ENCODE results near the gene MAT2B. TPM values are rescaled to one million over a fixed set of nuclear protein-coding genes. Genes with fewer than 3 reads are reported as not detected.

MAT2B gene
- polyA plus RNA-seq, 1 of the 3 experiments (the other 2 are of a cell fraction): 30.1 TPM

GRCh38 chr5:163498886-163499285 lies 6.5 kb upstream of the MAT2B start:
- TF ChIP-seq TCF12 (IDR thresholded peaks at IDR 0.05) (0 out of 2 replicates have a peak, but pooled peaks have one; percentile 9), JUND (IDR thresholded peaks at IDR 0.05) (peak; percentile 32; the same call in 1 of the 2 replicates), MAX (IDR thresholded peaks at IDR 0.05; ENCODE audit: low read depth) (no peak)
- CTCF ChIA-PET: interaction anchor here (0.6 to 1.3 kb wide), 2 partner anchors 26 to 34 kb away, joined by 3 to 4 read pairs; no protein-coding TSS in a partner anchor
- whole genome bisulfite sequencing (ENCODE audit: low lambda C conversion rate): 61% methylated on average over 1 of the region's 1 CpG

GRCh38 chr5:163502521-163502920 lies 2.9 kb upstream of the MAT2B start:
- no peaks in the 10 kb centered on the region for H3K36me3 ChIP-seq (replicated peaks in 1 of 2; ENCODE audit: control insufficient read depth in 1 of 2, insufficient read depth in 2 of 2, low read length in 1 of 2)
- H3K4me2 ChIP-seq: peak overlapping the region; percentile 87
- H3F3A ChIP-seq (replicated peaks; ENCODE audit: insufficient read depth): peaks cover 10% of the 10 kb centered on the region
- peaks cover 30% of the 10 kb centered on the region for H3K79me2 ChIP-seq (ENCODE audit: insufficient read depth)
- H3K27ac ChIP-seq (ENCODE audit: low read depth in 2 of 2, low read length in 1 of 2): peak overlapping the region; percentile 92 to 95
- POLR2A ChIA-PET: interaction anchor here (1.0 kb wide), 1 partner anchor 43 kb away, joined by 5 read pairs; the partner anchor contains the start of genes HMMR and NUDCD2
- peak overlapping the region; percentile 97 for H2AFZ ChIP-seq (ENCODE audit: low read depth)
- peak overlapping the region; percentile 87; the same call in 1 of the 2 replicates for H3K9ac ChIP-seq
- H3K27me3 ChIP-seq (ENCODE audit: insufficient read depth): no peaks in the 10 kb centered on the region
- DNase-seq: no peak
- H3K4me3 ChIP-seq (ENCODE audit: low read depth in 2 of 2, low read length in 1 of 2): peak overlapping the region; percentile 70 to 86
- no peaks in the 10 kb centered on the region for H3K9me2 ChIP-seq
- H4K20me1 ChIP-seq (ENCODE audit: insufficient read depth): peaks cover 18% of the 10 kb centered on the region
- CTCF ChIA-PET: interaction anchor here (0.6 to 2.2 kb wide), 6 partner anchors 13 to 37 kb away, joined by 3 to 17 read pairs (median 3); no protein-coding TSS in a partner anchor
- H3K9me3 ChIP-seq: no peaks in the 10 kb centered on the region
- H3K4me1 ChIP-seq (ENCODE audit: control insufficient read depth in 1 of 2, insufficient read depth in 2 of 2, low read depth in 1 of 2, low read length in 1 of 2): peaks cover 2 to 5% of the 10 kb centered on the region in 2 experiments
- 91% methylated on average over 8 of the region's 8 CpGs for WGBS (ENCODE audit: low lambda C conversion rate)
- TF ChIP-seq USF2 (IDR thresholded peaks at IDR 0.05; ENCODE audit: borderline replicate concordance, low read depth, low read length): no peak
- no peak for TF ChIP-seq FOSL2 (IDR thresholded peaks at IDR 0.05; ENCODE audit: borderline replicate concordance, low read depth)
- no peak for TF ChIP-seq RCOR1 (IDR thresholded peaks at IDR 0.05; ENCODE audit: low read length)
- no peak for TF ChIP-seq IRF3 (IDR thresholded peaks at IDR 0.05; ENCODE audit: low read depth, low read length)
- TF ChIP-seq TCF12 (IDR thresholded peaks at IDR 0.05): no peak
- no peak for TF ChIP-seq GABPA (IDR thresholded peaks at IDR 0.05; ENCODE audit: low read depth)
- TF ChIP-seq NFIC (IDR thresholded peaks at IDR 0.05; ENCODE audit: borderline replicate concordance): no peak
- no peak for TF ChIP-seq SMC3 (IDR thresholded peaks at IDR 0.05; ENCODE audit: low read depth, low read length)
- TF ChIP-seq PBX3 (IDR thresholded peaks at IDR 0.05): no peak
- no peak for TF ChIP-seq REST (IDR thresholded peaks at IDR 0.05; ENCODE audit: low read depth, low read length)
- TF ChIP-seq FOXJ3 (CRISPR knock-in tag; IDR thresholded peaks at IDR 0.05): no peak
- no peak for TF ChIP-seq NRF1 (IDR thresholded peaks at IDR 0.05; ENCODE audit: low read depth, low read length)
- TF ChIP-seq RXRA (IDR thresholded peaks at IDR 0.05; ENCODE audit: borderline replicate concordance, low read depth): no peak
- TF ChIP-seq MXI1 (IDR thresholded peaks at IDR 0.05; ENCODE audit: low read depth, low read length): no peak
- TF ChIP-seq TEAD4 (IDR thresholded peaks at IDR 0.05; ENCODE audit: borderline replicate concordance, insufficient read depth): no peak

More at GRCh38 chr5:163498886-163499285, 6.5 kb upstream of the MAT2B start:
- Histone ChIP-seq H3K9me2 (no peaks in the 10 kb centered on the region), H3K4me2 (no peak overlapping the region), H3F3A (replicated peaks; ENCODE audit: insufficient read depth) (peaks cover 5% of the 10 kb centered on the region), H3K4me1 (ENCODE audit: control insufficient read depth in 1 of 2, insufficient read depth in 2 of 2, low read depth in 1 of 2, low read length in 1 of 2) (peaks cover 0 to 3% of the 10 kb centered on the region in 2 experiments; a peak in 3 of 4 replicates), H3K27me3 (ENCODE audit: insufficient read depth) (no peaks in the 10 kb centered on the region), H3K36me3 (replicated peaks in 1 of 2; ENCODE audit: control insufficient read depth in 1 of 2, insufficient read depth in 2 of 2, low read length in 1 of 2) (no peaks in the 10 kb centered on the region), H3K9me3 (no peaks in the 10 kb centered on the region), H2AFZ (ENCODE audit: low read depth) (no peak overlapping the region), H3K9ac (no peak overlapping the region), H3K79me2 (ENCODE audit: insufficient read depth) (no peaks in the 10 kb centered on the region), H4K20me1 (ENCODE audit: insufficient read depth) (no peaks in the 10 kb centered on the region), H3K4me3 (ENCODE audit: low read depth in 2 of 2, low read length in 1 of 2) (no peak overlapping the region), H3K27ac (ENCODE audit: low read depth in 2 of 2, low read length in 1 of 2) (no peak overlapping the region)
- POLR2A ChIA-PET: no interaction called here
- no peak for DNase-seq

All from SK-N-SH (cell line).